Measurements from ENCODE around the gene TMEM126B.

- TF ChIP-seq, protein P1, sequence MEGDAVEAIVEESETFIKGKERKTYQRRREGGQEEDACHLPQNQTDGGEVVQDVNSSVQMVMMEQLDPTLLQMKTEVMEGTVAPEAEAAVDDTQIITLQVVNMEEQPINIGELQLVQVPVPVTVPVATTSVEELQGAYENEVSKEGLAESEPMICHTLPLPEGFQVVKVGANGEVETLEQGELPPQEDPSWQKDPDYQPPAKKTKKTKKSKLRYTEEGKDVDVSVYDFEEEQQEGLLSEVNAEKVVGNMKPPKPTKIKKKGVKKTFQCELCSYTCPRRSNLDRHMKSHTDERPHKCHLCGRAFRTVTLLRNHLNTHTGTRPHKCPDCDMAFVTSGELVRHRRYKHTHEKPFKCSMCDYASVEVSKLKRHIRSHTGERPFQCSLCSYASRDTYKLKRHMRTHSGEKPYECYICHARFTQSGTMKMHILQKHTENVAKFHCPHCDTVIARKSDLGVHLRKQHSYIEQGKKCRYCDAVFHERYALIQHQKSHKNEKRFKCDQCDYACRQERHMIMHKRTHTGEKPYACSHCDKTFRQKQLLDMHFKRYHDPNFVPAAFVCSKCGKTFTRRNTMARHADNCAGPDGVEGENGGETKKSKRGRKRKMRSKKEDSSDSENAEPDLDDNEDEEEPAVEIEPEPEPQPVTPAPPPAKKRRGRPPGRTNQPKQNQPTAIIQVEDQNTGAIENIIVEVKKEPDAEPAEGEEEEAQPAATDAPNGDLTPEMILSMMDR (IDR thresholded peaks at IDR 0.05) = no peak
- no peak for TF ChIP-seq POLR2A (IDR thresholded peaks at IDR 0.05)
These were observed 8.1 kb upstream of the TMEM126B start for GRCh38 chr11:85620256-85620655.
